HG02840 (cell line): ENCODE data around the gene CENPT.
"Not testable (repeated sequence)": the region's sequence is repeated elsewhere in the genome, so short reads cannot be mapped to it uniquely, and the experiment has no call there.

Experiments used
- ATAC-seq: cut with Tn5 transposase; IDR thresholded peaks from one replicate; pipeline ENCODE4 v1.9.1; 2021; ENCODE audit warnings: mild to moderate bottlenecking, moderate library complexity, moderate number of reproducible peaks; ENCODE audit not compliant: unreplicated experiment, low FRiP score

The CENPT gene

GRCh38 chr16:67877064-67877463 lies 29.6 kb upstream of the CENPT start:
- ATAC-seq, result no peak

DNA sequence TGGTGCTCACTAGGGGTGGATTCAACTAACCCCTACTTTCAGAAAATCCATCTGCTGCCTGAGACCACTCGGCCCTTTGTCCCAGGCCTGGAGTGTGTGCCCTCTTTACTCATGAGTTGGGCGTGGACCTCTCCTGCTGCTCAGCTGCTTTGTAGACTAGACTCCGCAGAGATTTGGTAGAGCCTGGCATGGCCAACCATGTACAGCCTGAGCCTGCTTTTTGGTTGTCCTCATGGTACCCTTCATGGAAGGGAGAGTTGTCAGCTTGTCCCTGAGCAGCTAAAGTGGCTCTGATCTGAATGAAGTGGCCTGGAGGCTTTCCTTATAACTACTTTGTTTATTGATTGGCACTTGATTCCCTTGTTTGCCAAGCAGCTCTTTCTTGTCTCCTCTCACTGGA lies 26.9 kb upstream of the CENPT start:
- ATAC-seq, result no peak

DNA sequence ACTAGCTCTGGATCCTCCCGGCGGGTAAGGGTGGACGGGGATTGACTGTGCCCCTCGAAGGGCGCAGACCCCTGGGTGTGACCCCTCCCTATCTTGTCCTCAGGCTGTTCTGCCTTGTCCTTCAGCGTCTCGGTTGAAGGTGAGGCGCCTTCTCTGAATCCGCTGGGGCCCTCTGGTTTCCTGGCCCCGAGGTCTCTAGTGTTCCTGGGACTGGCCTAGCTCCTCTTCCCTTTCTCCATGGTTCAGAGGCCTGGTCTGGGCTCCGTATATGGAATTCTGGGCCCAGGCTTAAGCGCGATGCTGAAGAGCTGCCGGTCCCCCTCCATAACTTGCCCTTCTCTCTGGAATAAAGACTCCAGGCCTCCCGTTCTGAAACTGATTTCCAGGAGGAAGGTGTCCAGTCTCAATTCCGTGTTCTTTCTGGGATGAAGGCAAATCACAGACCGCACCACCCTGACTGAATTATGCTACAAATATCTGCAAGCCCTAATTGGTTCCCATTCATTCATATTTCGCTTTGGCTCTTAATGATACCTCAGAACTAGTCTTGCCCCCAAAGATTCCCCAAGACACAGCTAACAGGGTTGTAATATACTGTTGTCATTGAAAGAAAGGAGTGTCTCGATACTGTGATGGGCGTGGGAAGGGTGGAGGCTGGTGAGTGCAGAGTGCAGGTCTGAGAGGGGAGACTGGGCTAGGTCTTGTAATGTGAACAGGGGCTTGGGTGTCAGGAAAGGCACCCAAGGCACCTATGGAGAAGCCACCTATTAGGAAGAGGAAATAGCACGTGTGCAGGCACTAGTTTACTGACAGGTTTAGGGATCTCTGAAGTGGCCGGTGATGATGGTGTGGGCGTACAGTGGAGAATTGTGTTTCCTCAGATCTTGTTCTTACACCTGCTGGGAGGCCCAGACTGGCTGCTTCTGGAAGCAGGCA lies 26.2 kb upstream of the CENPT start:
- ATAC-seq, result peak; percentile 7

DNA sequence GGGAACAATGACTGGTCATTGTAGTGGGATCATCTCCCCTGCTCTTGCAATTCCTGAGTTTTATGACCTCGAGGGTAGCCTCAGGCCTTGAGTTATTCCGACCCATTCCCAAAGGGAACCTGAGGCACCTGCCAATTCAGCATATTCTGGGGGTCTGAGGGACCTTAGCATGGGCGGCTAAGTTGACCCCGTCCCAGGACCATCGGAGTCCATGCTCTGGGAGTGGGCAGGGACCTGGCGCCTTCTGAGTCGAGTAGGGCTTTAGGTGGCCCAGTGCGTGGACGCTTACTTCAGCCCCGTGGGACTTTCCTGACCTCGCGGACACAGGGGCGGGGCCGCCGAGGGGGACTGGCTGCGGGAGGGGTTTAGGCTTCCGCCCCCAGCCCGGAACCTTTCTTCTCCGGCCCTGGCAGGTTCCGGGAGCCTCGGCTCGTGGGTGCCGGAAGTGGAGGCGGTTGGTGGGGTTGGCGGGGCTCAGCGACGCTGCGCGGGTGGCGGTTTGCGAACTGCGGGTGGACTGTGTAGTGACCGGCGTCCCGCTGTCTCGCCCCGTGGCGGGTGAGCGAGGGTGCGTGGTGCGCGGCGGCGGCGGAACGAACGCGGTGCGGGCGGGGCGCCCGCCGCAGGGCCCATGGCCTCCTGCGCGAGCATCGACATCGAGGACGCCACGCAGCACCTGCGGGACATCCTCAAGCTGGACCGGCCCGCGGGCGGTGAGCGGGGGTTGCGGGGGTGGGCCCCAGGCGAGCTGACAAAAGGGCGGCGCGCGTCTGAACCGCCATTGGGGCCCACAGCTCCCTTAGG lies 25.3 kb upstream of the CENPT start, which contains the start of gene EDC4:
TSS of gene EDC4 (plus strand) at position 422 of the 804 bp plus-strand sequence. CDS start at position 632, 210 bp downstream.
- peak; percentile 67 for ATAC-seq

DNA sequence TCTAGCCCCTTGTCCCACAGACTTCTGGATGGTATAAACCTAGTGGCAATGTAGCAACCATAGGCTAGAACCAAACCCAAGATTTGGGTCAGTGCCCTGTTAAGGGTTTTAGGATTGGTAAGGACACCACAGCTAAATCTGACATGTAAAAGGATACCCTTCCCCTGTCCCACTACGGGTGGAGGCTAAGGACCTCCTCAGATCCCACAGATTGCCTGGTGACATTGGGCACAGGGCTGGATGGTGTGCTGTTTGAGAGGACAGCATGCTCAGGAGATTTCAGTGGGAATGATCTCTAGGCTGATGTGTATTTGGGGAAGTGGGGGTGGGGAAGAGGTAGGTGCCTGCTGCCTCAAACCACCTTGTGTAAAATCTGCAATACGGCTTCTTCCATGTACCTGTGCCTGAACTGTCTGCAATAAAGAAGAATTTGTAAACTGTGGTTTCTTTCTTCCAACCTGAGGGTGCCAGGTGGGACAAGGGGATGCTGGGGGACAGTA lies 24.7 kb upstream of the CENPT start:
- ATAC-seq, result no peak

- ATAC-seq, result no peak
Observed at GRCh38 chr16:67871256-67871655, 23.8 kb upstream of the CENPT start.

- no peak for ATAC-seq
Observed at GRCh38 chr16:67869653-67870052, 22.2 kb upstream of the CENPT start.

DNA sequence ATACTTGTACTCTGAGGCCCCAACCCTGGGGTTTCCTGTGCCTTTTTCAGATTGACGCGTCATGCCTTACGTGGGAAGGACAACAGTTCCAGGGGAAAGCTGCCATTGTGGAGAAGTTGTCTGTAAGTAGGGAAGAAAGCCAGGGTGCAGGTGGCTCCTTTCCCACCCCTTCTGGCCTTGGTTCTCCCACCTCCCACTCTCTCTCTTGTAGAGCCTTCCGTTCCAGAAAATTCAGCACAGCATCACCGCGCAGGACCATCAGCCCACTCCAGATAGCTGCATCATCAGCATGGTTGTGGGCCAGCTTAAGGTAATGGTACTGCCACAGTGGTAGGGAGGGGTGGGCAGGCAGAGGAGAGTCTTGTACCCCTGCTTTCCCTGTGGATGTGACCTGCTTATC lies 20.8 kb upstream of the CENPT start:
- no peak for ATAC-seq

DNA sequence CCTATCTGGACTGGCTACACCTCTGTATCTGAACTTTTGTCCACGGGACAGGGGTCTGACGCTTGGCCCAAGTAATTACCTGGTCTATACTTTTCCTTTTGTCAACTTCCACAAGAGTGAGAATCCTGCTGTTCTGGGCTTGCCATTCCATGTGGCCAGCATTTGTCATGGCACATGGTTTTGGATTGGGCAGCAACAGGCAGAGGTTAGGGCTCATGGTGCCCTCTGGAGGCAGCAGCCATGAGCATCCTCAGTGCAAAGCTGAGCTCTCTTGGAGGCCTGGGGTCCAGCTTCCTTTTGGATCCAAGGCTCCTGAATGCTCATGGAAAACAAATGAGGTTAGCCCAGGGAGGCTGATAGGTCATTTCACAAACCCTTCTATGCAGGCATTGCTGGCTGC lies 17.8 kb upstream of the CENPT start:
- no peak for ATAC-seq

GRCh38 chr16:67864594-67864993 lies 17.1 kb upstream of the CENPT start:
- no peak for ATAC-seq

DNA sequence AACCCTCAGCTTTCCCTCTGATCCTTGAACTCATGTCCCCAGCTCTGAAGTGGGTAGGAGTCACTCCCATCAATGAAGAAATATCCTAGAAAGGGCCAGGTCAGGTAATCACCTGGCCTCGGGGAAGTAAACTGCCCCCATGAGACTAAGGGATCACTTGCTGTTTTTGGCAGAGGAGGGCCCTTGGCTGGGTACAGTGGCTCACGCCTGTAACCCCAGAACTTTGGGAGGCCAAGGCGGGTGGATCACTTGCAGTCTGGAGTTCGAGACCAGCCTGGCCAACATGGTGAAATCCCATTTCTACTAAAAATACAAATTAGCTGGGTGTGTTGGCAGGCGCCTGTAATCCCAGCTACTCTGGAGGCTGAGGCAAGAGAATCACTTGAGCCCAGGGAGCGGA lies 16.6 kb upstream of the CENPT start:
- ATAC-seq, result not testable (repeated sequence)

GRCh38 chr16:67862623-67863583 lies 15.4 kb upstream of the CENPT start:
- ATAC-seq, result no peak

DNA sequence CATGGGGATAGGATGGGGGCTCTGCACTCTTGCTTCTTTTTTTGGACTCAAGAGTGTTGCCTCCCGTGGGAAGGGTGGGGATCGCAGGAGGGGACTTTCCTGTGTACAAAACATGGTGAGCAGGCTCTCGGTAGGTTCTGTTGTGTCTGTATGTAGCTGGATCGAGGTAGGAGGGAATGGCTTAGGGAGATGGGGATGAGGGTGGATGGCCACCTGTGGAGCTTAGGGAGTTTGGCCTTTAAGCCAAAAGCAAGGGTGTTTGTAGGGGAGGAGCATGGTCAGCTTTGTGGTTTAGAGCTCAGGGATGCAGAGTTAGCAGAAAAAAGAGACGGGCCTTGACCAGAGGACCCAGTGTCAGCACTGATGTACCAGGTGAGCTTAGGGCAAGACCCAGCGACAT lies 14.4 kb upstream of the CENPT start:
- no peak for ATAC-seq

- ATAC-seq, result no peak
Observed at GRCh38 chr16:67860589-67861398, 13.3 kb upstream of the CENPT start.

GRCh38 chr16:67858500-67858899 lies 11.0 kb upstream of the CENPT start:
- no peak for ATAC-seq

DNA sequence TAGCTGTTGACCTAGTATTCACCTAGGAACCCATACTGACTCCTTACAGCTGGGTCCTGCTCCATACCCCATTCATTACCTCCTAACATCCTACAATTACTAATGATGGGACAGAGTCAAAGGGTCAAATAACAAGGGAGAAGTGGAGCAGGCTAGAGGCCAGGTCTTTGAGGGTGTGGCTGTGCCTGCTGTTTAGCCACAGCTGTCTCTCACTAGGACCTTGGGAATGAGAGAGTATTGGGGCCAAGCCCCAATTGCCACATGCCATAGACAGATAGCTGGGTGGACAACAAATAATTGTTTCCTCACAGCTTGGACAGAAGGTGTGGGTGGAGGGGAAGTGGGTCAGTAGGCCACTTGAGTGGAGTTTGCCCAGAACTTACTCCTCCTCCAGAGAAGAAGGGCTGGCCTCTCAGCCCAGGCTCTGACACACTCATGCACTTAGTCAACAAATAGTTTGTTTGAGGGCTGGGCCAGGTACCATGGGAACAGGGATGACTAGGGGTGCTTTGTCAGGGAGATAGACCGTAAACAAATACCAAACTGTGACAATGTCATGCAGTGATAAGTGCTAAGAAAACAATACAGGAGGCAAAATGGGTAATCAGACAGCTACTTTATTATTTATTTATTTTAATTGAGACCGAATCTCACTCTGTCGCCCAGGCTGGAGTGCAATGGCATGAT lies 10.2 kb upstream of the CENPT start:
- no peak for ATAC-seq

GRCh38 chr16:67856927-67857546 lies 9.5 kb upstream of the CENPT start:
- no peak for ATAC-seq

GRCh38 chr16:67855789-67856188 lies 8.3 kb upstream of the CENPT start:
- ATAC-seq, result no peak
